ENCODE data around the gene ATXN10.
"Not testable (repeated sequence)": the region's sequence is repeated elsewhere in the genome, so short reads cannot be mapped to it uniquely, and the experiment has no call there.

Gene ATXN10

GRCh38 chr22:45642986-45643385, 28.6 kb upstream of the ATXN10 start:
- no peak for DNase-seq (ENCODE audit: low read depth, low spot score)

DNA sequence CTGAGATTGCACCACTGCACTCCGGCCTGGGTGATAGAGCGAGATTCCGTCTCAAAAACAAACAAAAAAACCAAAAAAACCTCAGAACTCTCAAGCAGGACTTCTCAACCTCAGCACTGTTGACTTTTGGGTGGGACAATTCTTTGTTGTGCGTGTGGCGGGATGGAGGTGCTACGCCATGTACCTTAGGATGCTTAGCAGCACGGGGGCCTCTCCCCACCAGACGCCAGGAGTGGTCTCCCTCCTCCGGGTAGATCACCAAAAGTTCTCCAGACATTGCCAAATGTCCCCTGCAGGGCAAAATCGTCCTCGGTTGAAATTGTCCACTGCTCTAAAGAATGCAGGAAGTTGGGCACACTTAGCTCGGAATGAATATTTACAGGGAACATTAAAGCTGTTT, 26.9 kb upstream of the ATXN10 start:
- no peak for DNase-seq (ENCODE audit: low read depth, low spot score)

DNA sequence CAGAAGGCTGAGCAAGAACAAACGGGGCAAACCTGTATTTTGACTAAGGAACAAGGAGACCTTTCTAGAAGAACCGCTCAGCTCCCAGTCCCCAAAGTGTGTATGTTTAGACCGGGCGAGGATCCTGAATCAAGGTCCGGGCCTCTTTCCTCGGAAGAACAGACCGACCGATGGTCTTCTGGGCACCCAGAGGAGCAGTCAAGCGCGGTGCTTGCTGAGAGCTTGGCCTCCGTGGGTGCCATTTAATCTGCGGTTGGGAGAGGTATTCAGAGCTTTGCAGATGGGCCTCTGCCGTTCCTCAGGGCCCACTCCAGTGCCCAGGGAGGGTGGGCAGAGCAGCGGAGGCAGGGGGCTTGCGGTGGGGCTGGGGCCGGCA, 26.5 kb upstream of the ATXN10 start:
- no peak for DNase-seq (ENCODE audit: low read depth, low spot score)

DNA sequence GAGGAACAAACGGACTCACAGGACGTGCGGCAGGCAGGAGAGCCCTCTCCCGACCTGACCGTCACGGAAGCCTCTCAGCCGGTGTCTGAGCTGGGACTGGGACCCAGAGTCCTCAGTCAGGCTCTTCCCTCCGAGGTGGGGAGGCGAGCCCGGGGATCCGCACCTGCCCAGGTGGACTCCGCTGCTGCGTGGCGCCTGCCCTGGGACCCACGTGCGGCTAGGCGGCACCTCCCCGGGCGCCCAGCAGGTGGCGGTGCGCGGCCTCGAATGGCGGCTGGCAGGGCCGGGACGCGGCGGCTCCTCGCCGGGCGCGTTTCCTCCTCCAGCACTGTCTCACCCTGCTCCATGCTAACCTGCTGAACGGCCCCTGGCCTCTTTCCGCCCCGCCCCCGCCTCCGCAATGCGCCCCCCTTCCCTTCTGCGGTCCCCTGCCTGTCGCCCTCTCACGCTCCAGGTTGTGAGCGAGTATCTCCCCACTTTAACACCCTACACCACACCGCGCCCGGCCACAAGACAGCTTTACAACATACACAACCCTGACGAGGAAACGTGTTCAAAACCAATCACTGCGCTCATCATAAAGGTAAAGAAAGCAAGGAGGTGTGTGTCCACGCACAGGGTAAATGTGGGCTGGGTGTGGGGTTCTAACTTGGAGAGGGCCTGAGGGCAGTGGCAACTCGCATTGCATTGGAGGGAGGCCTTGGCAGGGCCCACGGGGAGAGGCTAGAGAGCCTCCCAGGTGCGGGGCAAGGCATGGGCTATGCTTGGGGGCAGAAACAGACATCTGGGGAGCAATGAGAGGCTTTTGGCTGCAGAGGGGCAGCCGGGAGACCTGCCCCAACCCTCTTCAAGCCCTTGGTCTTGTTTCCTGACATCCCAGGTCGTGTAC, 25.9 kb upstream of the ATXN10 start:
- peak; percentile 42 for DNase-seq (ENCODE audit: low read depth, low spot score)

GRCh38 chr22:45647532-45648225, 24.0 kb upstream of the ATXN10 start:
- DNase-seq (ENCODE audit: low read depth, low spot score) = no peak

DNA sequence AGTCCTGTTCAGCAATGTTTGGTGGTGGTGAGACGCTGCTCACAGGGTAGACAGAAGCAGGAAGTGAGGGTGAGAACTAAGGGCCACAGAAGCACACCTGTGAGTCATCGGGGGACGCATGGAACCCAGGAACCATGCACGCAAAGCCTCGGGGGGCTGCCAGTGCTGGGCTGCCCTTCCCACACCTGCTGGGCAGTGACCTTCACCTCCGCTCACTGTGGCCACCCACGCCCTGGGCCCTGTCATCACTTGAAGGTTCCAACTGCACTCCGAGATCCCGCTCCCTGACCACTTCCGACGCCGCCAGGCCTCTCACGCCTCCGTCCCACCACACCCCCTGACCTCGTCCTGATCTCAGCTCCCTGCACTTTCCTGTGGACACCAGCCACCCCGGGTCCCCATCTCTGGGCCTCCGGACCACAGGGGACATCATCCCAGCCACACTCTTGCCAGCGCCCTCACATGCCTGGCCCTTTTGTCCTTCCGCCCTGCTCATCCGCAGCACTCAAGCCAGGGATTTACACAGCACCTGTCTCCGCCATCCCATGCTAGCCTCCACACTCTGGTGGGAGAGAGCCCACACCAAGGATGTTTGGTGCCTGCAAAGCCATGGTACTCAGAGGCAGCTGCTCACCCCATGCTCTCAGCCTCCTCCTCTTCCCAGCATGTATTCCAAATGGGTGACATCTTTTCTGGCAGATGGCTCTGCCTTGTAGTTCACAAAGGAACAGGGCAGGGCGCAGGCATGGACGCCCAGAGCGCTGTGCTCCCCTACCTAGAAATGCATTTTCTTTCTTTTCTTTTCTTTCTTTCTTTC, 23.1 kb upstream of the ATXN10 start:
- no peak for DNase-seq (ENCODE audit: low read depth, low spot score)

- DNase-seq (ENCODE audit: low read depth, low spot score) = no peak
Observed at GRCh38 chr22:45649809-45650208, 21.8 kb upstream of the ATXN10 start.

- DNase-seq (ENCODE audit: low read depth, low spot score) = no peak
Observed at GRCh38 chr22:45650721-45651120, 20.9 kb upstream of the ATXN10 start.

DNA sequence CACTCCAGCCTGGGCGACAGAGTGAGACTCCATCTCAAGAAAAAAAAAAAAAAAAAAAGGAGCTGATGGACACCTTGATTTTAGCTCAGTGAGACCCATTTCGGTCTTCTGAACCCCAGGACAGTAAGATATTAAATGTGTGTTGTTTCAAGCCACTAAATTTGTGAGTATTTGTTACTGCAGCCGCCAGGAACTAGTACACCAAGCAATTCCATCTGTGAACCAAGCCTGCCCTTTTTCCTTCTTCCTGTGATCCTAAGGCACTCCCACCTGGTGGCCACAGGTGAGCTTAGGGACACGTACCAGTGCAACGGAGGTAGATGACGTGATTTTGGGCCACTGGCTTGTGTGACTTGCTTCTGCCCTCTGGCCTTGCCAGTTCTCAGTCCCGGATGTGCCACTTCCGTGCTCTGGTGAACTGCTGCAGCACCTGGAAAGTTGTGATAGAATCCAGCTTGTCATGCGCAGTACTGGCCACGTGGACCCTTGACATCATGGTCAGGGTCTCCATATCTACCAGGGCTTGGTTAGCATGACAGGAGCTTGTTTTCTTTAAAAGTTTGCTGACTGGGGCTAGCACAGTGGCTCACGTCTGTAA, 19.6 kb upstream of the ATXN10 start:
- DNase-seq (ENCODE audit: low read depth, low spot score) = no peak

DNA sequence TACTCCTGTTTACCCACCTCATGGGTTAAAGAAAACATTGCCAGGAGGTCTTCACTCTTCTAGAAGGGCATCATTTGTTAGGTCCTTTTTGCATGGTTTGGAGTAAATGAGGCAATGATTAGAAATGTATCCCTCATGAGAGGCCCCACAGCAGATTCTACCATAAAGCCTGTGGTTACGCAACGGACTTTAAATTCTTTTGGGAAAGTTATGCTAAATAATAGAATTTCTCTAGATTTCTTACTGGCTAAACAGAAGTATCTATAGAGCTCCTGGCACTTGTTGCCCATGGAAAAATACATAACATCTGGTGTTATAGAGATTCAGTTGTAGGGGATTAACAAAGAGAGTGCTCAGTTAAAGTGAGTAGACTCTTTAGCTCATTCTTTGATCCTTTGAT, 15.1 kb upstream of the ATXN10 start:
- DNase-seq (ENCODE audit: low read depth, low spot score) = no peak

- no peak for DNase-seq (ENCODE audit: low read depth, low spot score)
Observed at GRCh38 chr22:45657701-45658100, 13.9 kb upstream of the ATXN10 start.

DNA sequence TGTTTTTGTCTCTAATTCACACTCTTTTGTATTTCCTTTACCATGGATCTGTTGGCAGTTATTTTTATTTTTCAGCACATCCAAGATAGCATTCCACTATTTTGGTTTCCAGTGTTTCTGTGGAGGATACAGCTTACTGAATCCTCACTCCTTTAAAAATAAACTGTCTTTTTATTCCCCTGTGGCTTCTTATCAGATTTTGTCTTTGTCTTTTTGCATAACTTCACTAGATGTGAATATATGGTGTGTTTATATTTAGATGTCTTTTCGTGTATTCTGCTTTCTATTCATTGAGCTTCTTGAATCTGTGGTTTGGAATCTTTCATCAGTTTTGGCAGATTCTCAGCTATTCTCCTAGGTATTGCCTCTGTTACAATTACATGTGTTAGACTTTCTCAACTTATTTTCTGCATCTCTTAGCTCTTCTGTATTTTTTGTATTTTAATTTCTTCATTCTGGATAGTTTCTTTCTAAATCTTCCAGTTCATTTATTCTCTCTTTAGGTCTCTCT, 7.4 kb upstream of the ATXN10 start:
- DNase-seq (ENCODE audit: low read depth, low spot score) = no peak

- DNase-seq (ENCODE audit: low read depth, low spot score) = no peak
Observed at GRCh38 chr22:45667486-45667885, 4.1 kb upstream of the ATXN10 start.

DNA sequence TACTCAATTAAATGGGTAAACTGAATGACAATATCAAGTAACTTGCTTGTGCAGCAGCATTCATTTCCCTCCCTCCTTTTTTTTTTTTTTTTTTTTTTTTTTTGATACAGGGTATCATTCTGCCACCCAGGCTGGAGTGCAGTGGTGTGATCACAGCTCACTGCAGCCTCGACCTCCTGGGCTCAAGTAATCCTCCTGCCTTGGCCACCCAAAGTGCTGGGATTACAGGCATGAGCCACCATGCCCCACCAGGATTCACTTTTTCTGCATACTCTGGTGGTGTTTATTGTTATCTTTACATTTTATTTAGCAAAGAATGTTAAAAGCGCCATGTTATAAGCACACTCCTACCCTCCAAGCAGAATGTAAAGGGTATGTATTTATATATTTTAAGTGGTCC, 1.3 kb upstream of the ATXN10 start:
- DNase-seq (ENCODE audit: low read depth, low spot score) = not testable (repeated sequence)

GRCh38 chr22:45670981-45671782, 452 bp upstream of the ATXN10 start:
- DNase-seq (ENCODE audit: low read depth, low spot score) = no peak

DNA sequence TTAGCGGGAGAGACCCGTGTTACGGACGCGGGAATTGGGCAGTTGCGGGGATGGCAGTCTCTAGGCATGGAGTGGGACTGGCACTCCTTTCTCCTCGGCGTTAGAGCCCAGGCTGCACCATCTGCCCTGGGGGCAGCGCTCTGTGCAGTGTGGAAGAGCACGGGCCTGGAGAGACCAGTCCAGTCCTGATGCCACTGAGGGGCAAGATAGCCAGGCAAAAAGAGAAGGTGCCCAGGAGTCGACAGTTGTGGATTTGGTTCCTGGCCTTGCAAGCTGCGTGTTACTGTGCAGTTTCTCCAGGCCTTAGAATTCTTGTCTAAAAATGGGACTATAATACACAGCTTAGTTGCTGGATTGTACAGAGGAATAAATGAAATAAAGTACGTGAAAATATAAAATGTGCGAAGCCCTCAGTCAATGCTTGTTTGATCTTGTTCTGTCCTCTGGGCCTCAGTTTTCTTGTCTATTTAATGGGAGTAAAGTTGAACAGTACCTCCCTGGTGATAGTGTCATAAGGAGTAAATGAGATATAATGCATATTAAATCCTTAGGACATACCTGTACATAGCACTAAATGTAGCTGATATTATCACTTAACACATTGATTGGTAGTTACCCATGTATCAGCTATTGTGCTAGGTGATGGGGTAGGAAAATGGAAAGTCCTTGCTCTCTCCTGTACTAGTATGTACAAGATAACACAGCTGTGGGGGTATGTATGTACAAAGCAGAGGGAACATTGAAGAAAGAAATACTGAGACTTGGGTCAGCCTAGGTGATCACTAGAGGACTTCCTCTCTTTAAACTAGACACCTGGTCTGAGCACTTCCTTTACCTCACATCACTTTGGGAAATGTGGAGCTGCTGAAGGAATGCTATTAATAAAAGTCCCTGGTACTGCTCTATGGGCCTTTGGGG, 1.2 kb downstream of the ATXN10 start:
- DNase-seq (ENCODE audit: low read depth, low spot score) = no peak

- no peak for DNase-seq (ENCODE audit: low read depth, low spot score)
Observed at GRCh38 chr22:45673482-45674175, 2.0 kb downstream of the ATXN10 start.

DNA sequence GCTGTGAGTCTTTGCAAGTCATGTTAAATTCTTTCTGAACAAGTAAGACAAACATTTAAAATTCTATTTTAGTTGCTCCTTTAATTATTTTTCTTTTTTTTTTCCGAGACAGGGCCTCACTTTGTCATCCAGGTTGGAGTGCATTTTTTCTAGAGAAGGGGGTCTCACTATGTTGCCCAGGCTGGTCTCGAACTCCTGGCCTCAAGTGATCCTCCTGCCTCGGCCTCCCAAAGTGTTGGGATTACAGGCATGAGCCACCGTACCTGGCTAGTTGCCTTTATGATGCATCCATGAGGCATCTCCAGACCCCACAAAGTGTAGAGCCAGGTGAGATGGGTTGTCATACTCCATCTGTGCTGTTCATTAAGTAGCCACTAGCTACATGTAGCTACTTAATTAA, 4.4 kb downstream of the ATXN10 start:
- DNase-seq (ENCODE audit: low read depth, low spot score) = no peak

DNA sequence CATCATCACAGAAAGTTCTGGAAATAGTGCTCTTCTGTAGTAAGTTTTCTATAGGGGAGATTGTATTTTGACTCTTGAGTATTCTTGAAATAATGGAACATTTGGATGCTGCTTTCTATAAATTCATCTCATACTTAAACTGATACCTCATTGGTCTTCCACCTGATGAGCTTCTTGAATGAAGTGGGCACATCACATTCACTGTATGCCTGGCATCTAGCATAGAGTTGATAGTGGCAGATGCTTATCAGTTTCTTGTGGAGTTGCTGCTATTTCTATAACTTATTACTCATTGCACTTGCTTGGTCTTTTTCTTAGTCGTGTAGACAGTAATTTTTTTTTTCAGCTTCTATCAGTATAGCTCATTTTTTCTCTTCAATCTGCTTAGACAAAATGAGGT, 5.4 kb downstream of the ATXN10 start:
- DNase-seq (ENCODE audit: low read depth, low spot score) = no peak

Measured in activated CD4-positive, CD25-positive, alpha-beta regulatory T cell treated with anti-CD3 and anti-CD28 coated beads, Interleukin-2, amount 50 U/mL, for 16 hours (primary cell).